ENCODE results near the gene P2RX3. TPM values are rescaled to one million over a fixed set of nuclear protein-coding genes. Genes with fewer than 3 reads are reported as not detected.

P2RX3 gene
- total and polyA plus RNA-seq, 2 donors from 2014 or later, result not detected

DNA sequence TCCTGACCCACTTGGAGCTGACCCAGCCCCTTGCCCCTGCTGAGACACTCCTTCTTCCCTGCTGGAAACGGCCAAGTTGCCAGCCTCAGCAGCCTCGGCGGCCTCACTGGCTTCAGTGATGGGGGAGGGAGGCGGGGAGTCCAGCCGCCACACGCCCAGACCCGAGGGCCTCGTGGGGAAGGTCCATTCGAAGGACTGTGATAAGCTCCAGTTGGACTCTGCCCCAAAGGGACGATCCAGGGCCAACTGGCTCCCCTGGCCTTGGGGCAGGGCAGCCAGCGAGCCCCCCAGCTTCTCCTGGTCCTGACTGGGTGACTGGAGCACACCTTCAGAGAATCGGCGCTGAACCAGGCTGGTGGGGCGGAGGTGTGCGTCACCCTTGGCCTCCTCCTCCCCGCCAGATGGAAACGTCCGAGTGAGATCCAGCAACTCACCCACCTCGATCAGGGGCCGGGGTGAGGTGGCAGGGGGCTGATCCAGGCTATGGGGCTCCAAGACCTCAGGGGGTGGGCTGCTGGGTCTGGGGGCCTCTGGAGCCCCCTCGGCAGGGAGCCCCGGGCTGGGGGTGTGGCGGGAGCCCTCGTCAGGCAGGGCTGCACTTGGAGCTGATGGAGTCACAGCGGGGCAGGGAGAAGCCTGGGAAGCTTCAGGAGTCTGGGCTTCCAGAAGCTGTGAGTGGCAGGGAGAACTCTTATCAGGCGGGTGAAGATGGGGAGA, 24.9 kb upstream of the P2RX3 start:
- peak in 1 of 5 donors; percentile 78 for DNase-seq
- Histone ChIP-seq H3K27ac (ENCODE audit: low read depth in 2 of 2, low read length in 2 of 2) (no peak overlapping the region), H3K36me3 (ENCODE audit: control insufficient read depth in 2 of 3, insufficient read depth in 3 of 3, low read length in 3 of 3) (peaks cover 14 to 27% (median 25%) of the 10 kb centered on the region in 3 donors), H3K4me1 (ENCODE audit: control insufficient read depth in 2 of 3, insufficient read depth in 2 of 3, low read depth in 1 of 3, low read length in 3 of 3) (peaks cover 5 to 29% (median 11%) of the 10 kb centered on the region in 3 donors), H3K4me3 (ENCODE audit: low read length in 3 of 3) (no peak overlapping the region), H3K9ac (ENCODE audit: low read length in 3 of 3) (no peak overlapping the region), H3K9me3 (ENCODE audit: control insufficient read depth in 2 of 3, insufficient read depth in 1 of 3, low read length in 3 of 3) (no peaks in the 10 kb centered on the region), H3K27me3 (ENCODE audit: control insufficient read depth, insufficient read depth, low read length) (no peaks in the 10 kb centered on the region)
- no peak for FAIRE-seq
- TF ChIP-seq, protein P1, sequence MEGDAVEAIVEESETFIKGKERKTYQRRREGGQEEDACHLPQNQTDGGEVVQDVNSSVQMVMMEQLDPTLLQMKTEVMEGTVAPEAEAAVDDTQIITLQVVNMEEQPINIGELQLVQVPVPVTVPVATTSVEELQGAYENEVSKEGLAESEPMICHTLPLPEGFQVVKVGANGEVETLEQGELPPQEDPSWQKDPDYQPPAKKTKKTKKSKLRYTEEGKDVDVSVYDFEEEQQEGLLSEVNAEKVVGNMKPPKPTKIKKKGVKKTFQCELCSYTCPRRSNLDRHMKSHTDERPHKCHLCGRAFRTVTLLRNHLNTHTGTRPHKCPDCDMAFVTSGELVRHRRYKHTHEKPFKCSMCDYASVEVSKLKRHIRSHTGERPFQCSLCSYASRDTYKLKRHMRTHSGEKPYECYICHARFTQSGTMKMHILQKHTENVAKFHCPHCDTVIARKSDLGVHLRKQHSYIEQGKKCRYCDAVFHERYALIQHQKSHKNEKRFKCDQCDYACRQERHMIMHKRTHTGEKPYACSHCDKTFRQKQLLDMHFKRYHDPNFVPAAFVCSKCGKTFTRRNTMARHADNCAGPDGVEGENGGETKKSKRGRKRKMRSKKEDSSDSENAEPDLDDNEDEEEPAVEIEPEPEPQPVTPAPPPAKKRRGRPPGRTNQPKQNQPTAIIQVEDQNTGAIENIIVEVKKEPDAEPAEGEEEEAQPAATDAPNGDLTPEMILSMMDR (IDR thresholded peaks at IDR 0.05; ENCODE audit: borderline replicate concordance, extremely low read depth, insufficient read depth), result no peak
- intact Hi-C loops (cut with DNase I), result no loop called here

DNA sequence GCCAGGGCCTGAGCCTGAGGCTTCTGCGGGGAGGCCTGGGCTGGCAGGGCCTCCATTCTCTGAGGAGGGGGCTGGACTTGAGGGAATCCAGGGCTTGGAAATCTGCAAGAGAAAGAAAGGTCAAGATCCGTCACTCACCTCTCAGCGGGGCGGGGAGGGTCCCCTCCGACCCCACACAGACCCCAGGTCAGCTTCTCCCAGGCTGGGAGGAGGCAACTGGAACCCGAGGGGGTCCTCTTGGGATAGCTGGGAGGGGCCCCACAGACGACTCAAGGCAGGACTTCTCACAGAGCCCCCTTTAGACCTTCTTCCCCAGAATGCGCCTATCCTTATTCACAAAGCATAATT, 24.4 kb upstream of the P2RX3 start:
- DNase-seq, result peak in 1 of 5 donors; percentile 58
- Histone ChIP-seq H3K9ac (ENCODE audit: low read length in 3 of 3) (no peak overlapping the region), H3K4me3 (ENCODE audit: low read length in 3 of 3) (no peak overlapping the region), H3K27ac (ENCODE audit: low read depth in 2 of 2, low read length in 2 of 2) (no peak overlapping the region), H3K27me3 (ENCODE audit: control insufficient read depth, insufficient read depth, low read length) (no peaks in the 10 kb centered on the region), H3K4me1 (ENCODE audit: control insufficient read depth in 2 of 3, insufficient read depth in 2 of 3, low read depth in 1 of 3, low read length in 3 of 3) (peaks cover 5 to 34% (median 11%) of the 10 kb centered on the region in 3 donors), H3K36me3 (ENCODE audit: control insufficient read depth in 2 of 3, insufficient read depth in 3 of 3, low read length in 3 of 3) (peaks cover 14 to 27% (median 25%) of the 10 kb centered on the region in 3 donors), H3K9me3 (ENCODE audit: control insufficient read depth in 2 of 3, insufficient read depth in 1 of 3, low read length in 3 of 3) (no peaks in the 10 kb centered on the region)
- no peak for FAIRE-seq
- TF ChIP-seq, protein P1 (IDR thresholded peaks at IDR 0.05; ENCODE audit: borderline replicate concordance, extremely low read depth, insufficient read depth), result no peak
- intact Hi-C loops (cut with DNase I), result no loop called here

GRCh38 chr11:57314221-57314973, 23.8 kb upstream of the P2RX3 start:
- TF ChIP-seq, protein P1 (IDR thresholded peaks at IDR 0.05; ENCODE audit: borderline replicate concordance, extremely low read depth, insufficient read depth), result no peak
- H3K27ac ChIP-seq (ENCODE audit: low read depth in 2 of 2, low read length in 2 of 2), result no peak overlapping the region
- peaks cover 14 to 27% (median 25%) of the 10 kb centered on the region in 3 donors for H3K36me3 ChIP-seq (ENCODE audit: control insufficient read depth in 2 of 3, insufficient read depth in 3 of 3, low read length in 3 of 3)
- H3K4me3 ChIP-seq (ENCODE audit: low read length in 3 of 3), result no peak overlapping the region
- FAIRE-seq (no peak), DNase-seq (peak in 1 of 5 donors; percentile 43)
- no peak overlapping the region for H3K9ac ChIP-seq (ENCODE audit: low read length in 3 of 3)
- H3K27me3 ChIP-seq (ENCODE audit: control insufficient read depth, insufficient read depth, low read length), result no peaks in the 10 kb centered on the region
- no peaks in the 10 kb centered on the region for H3K9me3 ChIP-seq (ENCODE audit: control insufficient read depth in 2 of 3, insufficient read depth in 1 of 3, low read length in 3 of 3)
- intact Hi-C loops (cut with DNase I), result no loop called here
- H3K4me1 ChIP-seq (ENCODE audit: control insufficient read depth in 2 of 3, insufficient read depth in 2 of 3, low read depth in 1 of 3, low read length in 3 of 3), result peaks cover 5 to 34% (median 11%) of the 10 kb centered on the region in 3 donors

Measured in kidney (tissue), 14 donors.